NCI-H69 (cell line): ENCODE data around the gene DGCR2.
A peak's percentile ranks its signal among the peaks of the same experiment; 100 is the strongest.
"Not testable (repeated sequence)": the region's sequence is repeated elsewhere in the genome, so short reads cannot be mapped to it uniquely, and the experiment has no call there.

Source experiments
- DNase-seq: peaks from one replicate; lab custom pipeline; 2025; lab: John Stamatoyannopoulos, UW

DGCR2 gene

DNA sequence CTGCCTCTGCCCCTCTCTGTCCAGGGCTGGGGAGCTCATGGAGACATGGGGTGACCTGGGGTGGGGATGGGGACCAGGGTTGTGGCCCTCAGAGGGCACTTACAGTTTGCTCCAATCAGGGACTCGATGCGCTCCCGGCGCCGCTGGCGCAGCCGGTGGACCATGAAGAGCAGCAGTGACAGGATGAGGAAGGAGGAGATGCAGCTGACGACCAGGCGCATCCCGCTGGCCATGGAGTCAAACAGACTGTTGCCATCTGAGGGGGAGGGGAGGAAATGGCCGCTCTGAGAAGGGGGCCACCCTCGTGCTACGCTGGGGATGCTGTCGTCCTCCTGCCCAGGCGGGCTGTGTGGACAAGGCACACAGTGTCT, 80.5 kb downstream of the DGCR2 start:
- no peak for DNase-seq

DNA sequence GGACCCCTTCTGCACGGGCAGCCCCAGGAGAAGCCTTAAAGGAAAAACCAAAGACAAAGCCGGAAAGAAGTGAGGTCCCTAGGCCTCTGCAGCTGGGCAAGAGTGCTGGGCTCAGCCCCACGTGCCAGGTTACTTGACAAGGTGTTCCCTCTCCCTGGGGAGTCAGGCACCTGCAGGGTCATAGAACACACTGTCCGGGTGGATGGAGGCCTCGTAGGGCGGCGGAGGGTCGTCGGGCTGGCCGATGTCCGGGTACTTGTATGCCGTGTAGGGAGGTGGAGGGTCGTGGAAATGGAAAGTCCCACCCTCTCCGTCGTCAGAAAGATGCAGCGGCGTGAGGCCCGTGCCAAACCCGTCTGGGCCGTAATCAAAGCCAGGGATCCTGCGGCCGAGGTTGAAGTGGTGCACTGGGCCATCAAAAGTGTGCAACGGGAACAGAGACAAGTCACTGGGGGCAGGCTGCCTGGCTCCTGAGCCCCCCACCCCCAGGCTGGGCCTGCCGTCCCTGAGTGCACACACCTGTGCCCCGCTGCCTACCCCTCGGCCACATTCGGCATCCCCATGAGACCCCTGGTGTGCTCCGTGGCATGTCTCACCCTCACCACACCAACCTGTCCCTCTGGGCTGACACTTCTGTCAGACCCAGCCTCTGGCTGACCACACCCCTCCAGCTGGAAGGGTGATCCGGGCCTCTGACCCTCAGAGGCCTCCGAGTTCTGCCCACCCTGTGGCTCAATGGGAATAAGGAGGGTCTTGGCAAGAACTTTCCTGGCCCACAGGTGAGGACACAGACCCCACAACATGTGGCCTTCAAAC, 81.1 kb downstream of the DGCR2 start:
- DNase-seq, result no peak

DNA sequence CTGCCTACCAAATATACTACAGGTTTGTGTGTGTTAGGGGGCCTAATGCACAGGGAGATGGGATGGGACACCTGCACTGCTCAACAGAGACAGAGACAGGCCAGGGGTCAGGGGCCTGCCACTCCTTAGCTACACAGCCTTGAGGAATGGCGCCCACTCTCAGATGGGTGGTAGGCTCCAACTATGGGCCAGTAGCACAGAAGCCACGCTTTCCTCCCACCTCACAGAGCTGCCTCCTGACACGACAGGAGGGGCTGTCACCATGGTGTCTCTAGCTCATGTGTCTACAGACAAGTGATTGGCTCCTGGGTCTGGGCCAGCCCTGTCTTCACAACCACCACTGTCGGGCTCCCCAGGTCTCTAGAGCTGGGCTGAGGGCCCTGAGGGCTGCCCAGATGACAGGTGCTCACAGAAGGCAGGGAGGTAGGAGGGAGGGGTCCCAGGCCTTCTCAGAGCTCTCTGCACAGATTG, 81.8 kb downstream of the DGCR2 start:
- DNase-seq, result no peak

DNA sequence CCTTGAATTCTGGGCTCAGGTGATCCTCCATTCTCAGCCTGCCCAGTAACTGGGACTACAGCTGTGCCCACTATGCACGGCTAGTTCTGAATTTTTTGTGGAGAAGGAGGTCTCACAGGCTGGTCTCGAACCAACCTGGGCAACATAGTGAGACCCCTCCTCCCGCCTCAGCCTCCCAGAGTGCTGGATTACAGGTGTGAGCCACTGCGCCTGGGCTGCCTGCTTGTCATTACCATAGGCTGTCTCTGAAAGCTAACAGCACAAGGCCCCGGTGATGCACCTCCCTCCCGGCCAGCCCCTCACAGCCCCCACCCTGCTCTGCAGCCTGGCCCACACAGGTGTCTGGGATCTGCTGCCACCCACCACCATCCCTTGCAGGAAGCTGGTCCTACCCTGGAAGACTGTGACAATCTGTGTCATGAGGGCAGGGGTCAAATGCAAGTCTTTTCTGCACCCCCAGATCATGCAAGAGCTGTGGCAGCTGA, 82.4 kb downstream of the DGCR2 start:
- no peak for DNase-seq

DNA sequence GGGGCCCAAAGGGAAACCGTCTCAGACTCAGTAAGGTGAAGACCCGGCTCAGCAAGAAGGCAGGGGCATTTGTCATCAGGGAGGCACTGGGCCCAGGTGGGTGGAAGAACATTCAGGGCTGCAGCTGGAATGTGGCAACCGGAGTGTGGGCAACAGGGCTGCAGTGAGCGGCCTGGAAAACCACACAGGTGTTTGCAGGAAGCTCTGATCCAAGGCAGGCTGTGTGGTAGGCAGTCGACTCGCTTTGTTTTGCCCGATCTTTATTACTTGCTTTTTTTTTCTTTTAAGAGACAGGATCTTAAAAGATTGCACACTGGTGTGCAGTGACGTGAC, 82.8 kb downstream of the DGCR2 start:
- no peak for DNase-seq

DNA sequence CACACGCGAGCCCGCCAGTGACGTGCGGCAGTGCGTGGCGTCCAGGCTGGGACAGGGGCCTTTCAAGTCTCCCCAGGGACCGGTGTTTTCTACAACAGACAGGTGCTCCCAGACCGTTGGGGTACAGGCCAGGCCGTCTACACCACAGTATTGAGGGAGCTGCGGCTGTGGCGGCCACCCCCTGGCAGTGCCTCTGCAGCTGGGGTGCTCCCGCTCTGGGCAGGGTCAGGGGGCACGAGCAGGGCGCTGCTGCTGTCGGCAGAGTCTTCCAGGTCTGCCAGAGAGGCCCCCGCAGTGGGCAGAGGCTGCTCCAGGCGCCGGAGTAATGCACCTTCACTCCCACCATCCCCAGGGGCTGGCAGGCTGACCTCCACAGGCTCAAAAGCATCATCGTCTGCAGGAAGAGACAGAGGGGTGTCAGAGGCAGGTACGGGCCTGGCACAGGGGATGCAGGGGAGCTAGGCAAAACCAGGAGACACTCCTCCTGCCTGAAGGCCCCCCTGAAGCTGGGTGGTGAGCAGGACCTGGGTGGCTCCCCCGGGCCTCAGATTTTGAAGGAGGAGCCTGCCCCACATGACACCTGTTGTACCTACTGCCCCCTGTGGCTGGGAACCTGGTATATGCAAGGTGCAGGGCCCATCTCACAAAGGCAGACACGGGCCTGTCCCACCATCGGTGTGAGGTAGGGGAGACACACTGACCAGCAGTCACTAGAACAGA, 83.3 kb downstream of the DGCR2 start:
- DNase-seq, result no peak

DNA sequence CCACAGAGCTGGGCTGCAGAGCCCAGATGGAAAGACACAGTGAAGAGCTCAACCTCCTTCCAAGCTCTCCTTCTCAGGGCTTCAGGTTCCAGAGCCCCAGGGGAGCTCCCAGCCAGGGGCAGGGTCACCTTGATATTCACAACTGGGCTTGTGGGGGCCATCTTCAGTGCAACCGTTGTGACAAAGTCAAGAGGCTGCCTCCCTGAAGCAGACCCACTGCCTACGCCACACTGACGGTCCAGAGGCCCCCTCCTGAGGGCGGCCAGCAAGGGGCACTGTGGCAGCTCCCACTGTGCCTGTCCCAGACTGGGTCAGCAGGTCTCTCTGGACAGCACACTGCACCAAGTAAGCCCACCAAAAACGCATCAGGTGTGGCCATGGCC, 84.1 kb downstream of the DGCR2 start:
- no peak for DNase-seq

DNA sequence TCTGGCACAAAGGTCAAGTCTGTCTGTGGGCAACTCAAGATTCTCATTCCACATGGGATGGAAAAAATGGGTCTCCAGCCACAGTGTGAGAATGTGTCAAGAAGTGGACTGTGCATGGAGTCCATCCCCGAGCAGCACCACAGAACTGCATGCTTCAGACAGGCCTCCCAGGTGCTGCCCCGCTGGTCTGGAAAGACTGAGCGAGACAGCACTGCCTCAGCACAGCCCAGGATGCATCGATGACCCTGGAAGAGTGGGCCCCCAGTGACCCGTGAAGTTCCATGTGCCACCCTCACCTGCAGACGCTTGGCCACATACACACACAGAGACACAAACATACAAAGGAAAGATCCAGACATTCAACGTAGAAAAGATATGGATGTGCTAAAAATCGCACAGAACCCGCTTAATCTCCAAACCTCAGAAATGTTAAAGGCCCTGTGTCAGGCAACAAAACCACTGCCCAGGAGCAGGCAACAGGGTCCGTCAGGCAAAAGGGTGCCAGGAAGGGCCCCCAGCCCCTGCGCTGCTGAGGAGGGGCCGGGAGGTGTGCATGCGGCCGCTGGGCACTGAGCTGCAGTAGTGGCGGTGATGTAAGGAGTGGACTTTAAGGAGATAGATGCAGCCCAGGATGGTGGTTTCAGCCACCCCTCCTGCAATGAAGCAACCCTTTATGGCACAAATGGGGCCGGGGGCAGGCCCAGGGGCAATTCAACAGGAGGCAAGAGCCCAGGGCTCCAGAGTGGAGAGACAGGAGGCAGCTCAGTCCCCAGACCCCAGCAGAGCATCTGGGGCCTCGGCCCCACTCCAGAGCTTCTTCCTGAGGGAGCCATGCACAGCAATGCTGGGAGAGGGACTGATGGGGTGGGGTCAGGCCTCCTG, 84.7 kb downstream of the DGCR2 start:
- no peak for DNase-seq

DNA sequence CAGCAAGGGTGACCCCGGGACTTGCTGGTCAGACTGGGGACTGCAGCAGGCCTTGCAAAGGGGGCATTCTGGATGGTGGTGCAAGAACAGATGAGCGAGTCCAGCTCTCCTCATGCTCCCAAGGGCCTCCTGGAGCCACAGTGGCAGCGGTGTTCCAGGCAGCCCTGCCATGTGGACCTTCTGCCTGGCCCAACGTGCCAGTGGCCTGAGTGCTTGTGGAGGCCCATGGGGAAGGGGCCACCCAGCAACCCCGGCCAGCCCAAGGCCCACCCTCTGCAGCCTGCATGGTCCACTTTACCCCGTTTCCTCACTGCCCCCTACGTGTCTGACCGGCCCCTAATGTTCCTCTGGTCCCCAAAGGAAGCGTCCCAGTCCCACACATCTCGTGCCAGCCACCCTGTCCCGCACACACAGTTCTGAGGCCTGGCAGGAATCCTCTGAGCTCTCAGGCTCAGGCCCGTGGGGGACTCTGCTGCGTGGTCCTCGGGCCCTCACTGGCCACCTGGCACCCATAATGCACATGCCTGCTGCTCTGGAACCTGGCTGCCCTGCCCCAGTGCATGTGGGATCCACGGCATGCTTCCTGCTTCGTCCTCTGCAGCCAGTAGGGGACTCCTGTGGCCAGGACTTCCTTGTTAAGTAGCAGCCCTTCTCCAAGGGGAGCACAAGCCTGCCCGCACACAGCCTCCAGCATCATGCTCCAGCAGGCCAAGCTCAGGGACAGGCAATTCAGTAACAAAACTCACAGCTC, 85.5 kb downstream of the DGCR2 start:
- peak; percentile 21 for DNase-seq

DNA sequence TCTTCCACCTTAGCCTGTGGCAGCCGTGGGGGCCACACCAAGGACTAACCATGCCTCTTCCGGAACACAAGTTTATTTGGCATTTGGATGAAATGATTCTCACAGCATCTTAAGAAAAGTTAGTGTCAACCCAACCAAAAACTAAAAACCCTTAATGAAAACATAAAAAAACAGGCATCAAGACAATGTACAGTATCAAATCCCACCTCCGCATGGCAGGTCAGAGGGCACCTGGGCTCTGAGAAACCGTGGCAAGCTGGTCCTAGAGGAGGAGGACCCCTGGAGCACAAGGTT, 86.0 kb downstream of the DGCR2 start:
- DNase-seq, result no peak

DNA sequence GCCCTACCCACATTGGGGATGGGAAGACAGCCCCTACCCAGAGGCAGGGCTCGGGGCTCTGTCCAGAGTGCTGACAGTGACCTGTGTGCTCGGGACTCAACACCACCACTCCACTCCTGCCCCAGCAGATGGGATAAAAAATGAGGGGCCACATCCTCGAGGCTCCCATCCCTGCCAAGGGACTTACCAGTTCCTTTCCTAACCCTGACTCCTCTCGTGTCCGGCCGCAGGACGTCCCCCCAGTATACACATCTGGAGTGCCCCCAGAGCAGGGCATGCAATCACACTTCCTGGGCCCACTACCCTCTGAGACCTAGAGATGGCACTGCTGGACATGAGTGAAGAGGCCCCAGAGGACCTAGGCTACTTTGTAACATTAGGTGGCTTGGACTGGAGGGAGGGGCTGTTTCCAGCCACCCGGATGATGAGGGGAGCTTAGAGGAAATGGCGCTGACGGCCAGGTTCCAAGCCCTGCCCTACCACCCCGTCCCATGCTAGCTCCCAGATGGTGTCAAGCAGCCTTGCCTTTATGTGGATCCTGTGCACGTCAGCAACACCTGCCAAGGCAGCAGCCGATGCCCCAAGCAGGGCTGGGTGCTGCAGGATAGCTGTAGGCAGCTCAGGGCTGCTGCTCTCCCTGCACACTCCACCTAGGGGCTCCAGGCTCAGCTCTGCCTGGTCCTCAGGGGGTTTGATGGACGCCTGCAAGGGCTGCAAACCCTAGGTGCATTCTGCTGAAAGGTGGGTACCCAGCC, 86.6 kb downstream of the DGCR2 start:
- DNase-seq, result peak; percentile 50

DNA sequence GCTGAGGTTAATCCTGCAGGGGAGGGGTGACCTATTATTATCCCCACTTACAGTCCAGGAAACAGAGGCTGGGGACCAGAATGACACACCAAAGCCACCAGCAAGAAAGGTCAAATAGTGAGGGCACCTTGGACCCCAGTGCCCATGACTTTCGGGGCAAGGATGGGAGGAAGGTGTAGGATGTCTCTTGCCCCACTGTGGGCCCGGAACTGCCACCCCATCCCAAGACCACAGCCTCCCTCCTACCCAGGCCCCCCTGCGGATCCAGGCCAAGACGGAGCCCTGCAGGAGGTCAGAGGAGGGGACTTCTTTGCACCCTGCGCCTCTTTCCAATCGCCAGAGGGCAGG, 87.1 kb downstream of the DGCR2 start:
- not testable (repeated sequence) for DNase-seq

DNA sequence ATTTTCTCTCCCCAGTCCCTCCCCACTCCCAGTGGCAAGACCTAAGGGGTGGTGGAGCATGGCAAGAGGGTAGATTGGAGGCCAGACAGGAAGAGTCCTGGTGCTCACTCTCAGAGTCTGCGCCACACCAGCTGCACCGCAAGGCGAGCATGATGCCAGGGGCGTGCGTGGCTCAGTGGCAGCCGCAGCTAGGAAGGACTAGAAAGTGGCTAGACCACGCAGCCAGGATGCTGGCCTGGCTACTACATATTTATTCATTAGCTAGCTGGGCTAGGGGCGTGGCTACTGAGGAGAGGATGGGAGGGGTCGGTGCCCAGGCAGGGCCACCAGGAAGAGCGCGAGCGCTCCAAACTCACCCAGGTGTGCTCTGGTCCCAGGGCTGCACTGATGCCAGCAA, 87.5 kb downstream of the DGCR2 start:
- DNase-seq, result not testable (repeated sequence)

DNA sequence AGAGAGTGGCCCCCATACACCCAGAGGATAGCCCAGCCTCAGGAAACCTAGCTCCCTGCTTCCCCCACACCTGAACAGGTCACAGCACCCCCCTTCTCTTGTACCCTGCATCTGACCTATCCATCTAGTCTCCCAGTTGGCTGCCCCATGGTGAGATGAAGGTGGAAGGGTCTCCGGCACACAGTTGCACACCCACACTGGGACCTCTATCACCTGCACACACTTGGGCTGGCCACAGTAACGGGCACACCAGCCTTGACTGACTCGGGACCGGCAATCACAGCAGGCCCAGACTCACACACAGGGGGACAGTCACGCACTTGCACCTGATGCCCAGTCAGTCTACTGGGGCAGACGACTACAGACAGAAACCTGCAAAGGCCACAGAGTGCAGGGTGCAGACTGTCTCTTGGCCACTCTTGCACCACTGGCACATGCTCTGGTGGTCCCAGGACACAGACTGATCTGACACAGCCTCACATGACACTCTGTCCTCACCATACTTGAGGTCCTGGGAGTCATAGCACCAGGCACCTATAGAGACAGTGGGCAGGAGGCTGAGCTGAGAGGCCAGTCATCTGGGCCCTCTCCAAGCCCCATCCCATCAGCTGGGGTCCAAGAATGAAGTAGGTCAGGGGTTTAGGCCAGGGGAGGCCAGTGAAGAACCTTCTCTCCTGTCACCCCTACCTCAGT, 88.0 kb downstream of the DGCR2 start:
- not testable (repeated sequence) for DNase-seq

DNA sequence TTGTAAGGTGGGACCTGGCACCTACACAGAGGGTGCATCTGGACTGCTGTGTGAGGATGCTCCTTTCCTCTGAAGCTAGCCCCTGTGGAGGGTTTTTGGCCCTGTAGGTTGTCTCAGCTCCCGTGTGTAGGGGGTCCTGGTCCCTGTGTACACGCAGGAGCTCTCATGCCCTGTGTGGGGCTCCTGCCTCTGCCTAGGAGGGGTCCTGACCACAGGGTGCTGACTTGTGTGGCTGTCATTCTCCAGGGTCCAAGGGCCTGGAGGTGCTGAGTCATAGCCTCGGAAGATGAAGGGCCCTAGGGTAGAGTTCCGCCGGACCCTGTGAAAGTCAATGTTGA, 88.7 kb downstream of the DGCR2 start:
- not testable (repeated sequence) for DNase-seq

DNA sequence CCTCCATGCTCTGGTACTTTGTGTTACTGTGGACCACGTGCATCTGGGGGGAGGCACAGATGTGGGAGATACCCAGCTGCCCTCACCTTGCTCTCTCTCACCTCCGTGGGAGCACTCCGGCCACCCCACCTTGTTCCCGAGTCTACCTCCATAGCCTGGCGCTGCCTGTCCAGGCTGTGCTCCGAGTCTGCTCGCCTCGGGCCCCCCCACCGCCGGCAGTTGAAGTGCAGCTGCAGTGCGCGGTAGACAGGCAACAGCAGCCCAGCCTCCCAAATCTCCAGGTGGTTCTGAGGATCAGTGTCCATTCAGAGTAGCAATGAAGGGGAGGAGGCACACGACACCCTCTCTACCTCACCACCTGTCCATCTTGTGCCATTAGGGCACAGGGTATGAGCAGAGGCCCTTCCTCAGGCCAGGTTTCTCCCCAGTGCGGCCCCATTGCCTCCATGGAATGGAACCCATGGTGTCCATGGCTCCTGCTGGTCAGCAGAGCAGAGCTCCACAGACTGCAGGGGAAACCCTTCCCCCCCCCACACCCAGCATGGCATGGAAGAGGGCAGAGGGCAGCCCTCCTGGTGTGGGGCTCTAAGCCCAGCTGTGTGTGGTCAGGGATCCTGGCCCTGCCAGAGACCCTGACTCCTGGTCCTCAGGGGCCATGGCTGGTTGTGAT, 89.2 kb downstream of the DGCR2 start:
- DNase-seq, result not testable (repeated sequence)

DNA sequence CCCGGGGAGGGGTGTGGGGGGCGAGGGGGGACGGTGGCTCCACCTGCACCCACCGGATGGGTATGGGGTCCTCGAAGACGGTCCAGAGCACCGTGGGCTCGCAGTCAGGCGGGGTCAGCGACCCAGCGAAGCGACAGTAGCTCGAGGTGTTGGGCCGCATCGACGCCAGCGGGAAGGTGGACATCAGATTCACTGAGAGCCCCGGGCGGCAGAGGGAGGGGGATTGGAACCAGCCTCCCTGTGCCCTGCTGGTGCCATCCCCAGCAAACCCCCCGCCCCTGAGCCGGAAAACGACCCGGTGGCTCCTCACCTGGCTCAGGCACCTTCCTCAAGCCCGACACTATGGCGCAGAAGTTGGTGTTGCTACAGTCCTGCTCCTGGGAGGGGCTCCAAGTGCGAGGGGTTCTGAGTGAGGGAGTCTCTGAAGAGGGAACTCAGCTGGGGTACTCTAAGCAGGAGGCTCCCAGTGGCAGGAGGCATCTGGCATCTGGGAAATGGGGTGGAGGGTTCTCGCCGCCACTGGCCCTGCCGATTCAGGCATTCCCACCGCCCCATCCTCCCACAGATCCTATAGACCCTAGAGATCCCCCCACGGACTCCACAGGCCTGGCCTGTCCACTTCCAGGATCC, 89.9 kb downstream of the DGCR2 start:
- DNase-seq, result not testable (repeated sequence)

DNA sequence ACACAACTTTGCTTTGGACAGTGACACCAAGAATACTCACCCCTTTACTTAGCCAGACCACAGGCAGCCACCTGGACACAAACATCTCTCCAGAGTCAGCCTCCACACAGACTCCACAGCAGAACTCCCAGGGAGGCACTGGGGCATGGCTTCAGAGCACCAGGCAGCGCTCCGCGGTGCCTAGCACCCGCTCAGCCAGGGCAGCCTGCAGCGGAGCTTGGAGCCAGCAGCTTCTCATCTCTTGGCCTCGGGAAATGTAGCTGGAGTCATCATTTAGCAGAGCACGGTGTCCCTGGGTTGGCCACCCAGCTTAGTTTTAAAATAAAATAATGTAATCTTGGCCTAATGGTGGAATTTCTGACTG, 91.3 kb downstream of the DGCR2 start:
- DNase-seq, result not testable (repeated sequence)

DNA sequence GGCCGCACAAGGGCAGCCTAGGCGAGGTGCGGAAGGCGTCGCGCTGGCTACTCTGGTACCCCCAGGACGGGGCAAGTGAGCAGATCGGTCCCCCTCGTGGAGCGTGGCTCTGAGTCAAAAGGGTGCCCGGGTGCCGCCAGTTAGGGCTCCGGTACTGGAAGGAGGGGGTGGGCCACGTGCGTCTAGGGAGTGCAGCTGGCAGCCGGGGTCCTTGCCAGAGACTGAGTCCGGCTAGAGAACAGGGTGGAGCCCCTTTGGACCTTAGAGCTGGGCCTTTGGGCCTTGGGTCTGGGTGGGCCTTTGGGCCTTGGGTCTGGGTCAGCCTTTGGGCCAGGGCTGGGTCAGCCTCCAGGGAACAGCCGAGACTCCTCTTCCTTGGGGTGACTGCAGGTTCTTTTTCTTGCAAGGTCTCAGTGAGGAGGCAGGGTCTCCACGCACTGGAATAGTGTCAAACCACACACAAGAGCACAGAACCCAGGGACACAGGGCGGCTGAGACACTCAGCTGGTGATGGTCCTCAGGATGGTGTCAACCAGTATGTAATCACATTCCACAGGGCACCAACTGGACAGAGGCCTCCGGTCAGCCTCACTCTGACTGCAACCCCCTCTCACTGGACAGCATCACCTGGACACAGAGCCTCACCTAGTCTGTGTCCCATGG, 91.9 kb downstream of the DGCR2 start:
- not testable (repeated sequence) for DNase-seq
